Fibroblast of lung (primary cell): ENCODE data around the gene TMEM252. TPM values are rescaled to one million over a fixed set of nuclear protein-coding genes. Genes with fewer than 3 reads are reported as not detected.

Experiments
- DNase-seq, 2 donors: peaks; one replicate each; pipeline versions ENCODE4 v3.0.0 to v3.0.0-alpha.2; 2010; ENCODE audit warnings: low read depth in 2 of 2
- H2AFZ ChIP-seq: 2 replicates; pipeline ENCODE4 v1.5.1; 2012; ENCODE audit warnings: low read length, control low read depth, inconsistent platforms
- H3K27ac ChIP-seq: 2 replicates; pipeline ENCODE4 v1.5.1; 2011; ENCODE audit warnings: low read length, control low read depth; ENCODE audit not compliant: insufficient read depth
- H3K27me3 ChIP-seq: 2 replicates; pipeline ENCODE4 v1.5.1; 2011; ENCODE audit warnings: mild to moderate bottlenecking, low read length; ENCODE audit not compliant: control insufficient read depth, insufficient read depth
- H3K36me3 ChIP-seq: 2 replicates; pipeline ENCODE4 v1.5.1; 2011; ENCODE audit warnings: low read length; ENCODE audit not compliant: control insufficient read depth, insufficient read depth
- H3K4me1 ChIP-seq: 2 replicates; pipeline ENCODE4 v1.5.1; 2011; ENCODE audit warnings: low read length; ENCODE audit not compliant: control insufficient read depth, insufficient read depth; ENCODE audit errors: extremely low read depth
- H3K4me2 ChIP-seq: 2 replicates; pipeline ENCODE4 v1.5.1; 2011; ENCODE audit warnings: low read length, control low read depth; ENCODE audit not compliant: insufficient read depth; ENCODE audit errors: extremely low read depth
- H3K4me3 ChIP-seq, 4 experiments: fragments of 200-600 bp in 1 of 4; sonication (generic) in 1 of 4; replicated peaks in 1 of 4; 2 replicates each; pipeline ENCODE4 v1.5.1; 2011 to 2016; ENCODE audit warnings: low read length in 4 of 4, low read depth in 3 of 4, mild to moderate bottlenecking in 3 of 4, control low read depth in 2 of 4, inconsistent platforms in 1 of 4, mixed read lengths in 1 of 4; ENCODE audit not compliant: insufficient read depth in 1 of 4; ENCODE audit errors: control extremely low read depth in 1 of 4
- H3K79me2 ChIP-seq: 2 replicates; pipeline ENCODE4 v1.5.1; 2012; ENCODE audit warnings: mild to moderate bottlenecking, low read length, inconsistent platforms; ENCODE audit not compliant: control insufficient read depth, insufficient read depth
- H3K9ac ChIP-seq: 2 replicates; pipeline ENCODE4 v1.5.1; 2011; ENCODE audit warnings: mild to moderate bottlenecking, low read length, control low read depth; ENCODE audit not compliant: insufficient read depth
- H3K9me3 ChIP-seq: 2 replicates; pipeline ENCODE4 v1.5.1; 2012; ENCODE audit warnings: low read depth, low read length; ENCODE audit not compliant: control insufficient read depth, insufficient read depth
- H4K20me1 ChIP-seq: 2 replicates; pipeline ENCODE4 v1.5.1; 2011; ENCODE audit warnings: low read length; ENCODE audit not compliant: control insufficient read depth, insufficient read depth; ENCODE audit errors: extremely low read depth
- EZH2 ChIP-seq: IDR thresholded peaks from 2 replicates; pipeline ENCODE4 v1.5.1; 2012; ENCODE audit warnings: low read length, control low read depth, mild to moderate bottlenecking; ENCODE audit errors: missing control alignments
- polyA plus RNA-seq, 2 donors: library from polyadenylated mRNA; depleted of rRNA in 1 of 2; stranded (reverse) in 1 of 2; unstranded in 1 of 2; fragments of >200 nt; gene quantifications; 2 replicates each; pipeline ENCODE4 v1.2.1, GENCODE V29; 2011 to 2012; ENCODE audit warnings: missing spikeins in 1 of 2
- total RNA-seq: library from RNA; depleted of rRNA; stranded (reverse); fragments of >200 nt; gene quantifications from 2 replicates; pipeline ENCODE4 v1.2.1, GENCODE V29; 2014
- TF ChIP-seq, protein P1 (sequence below), 2 donors: IDR thresholded peaks in 1 of 2; conservative IDR thresholded peaks in 1 of 2; 1 replicate in 1 of 2; 2 replicates in 1 of 2; pipeline ENCODE4 v1.5.1; 2011 to 2012; ENCODE audit warnings: low read length in 2 of 2, control low read depth in 1 of 2, inconsistent platforms in 1 of 2, low read depth in 1 of 2, mild to moderate bottlenecking in 1 of 2

Gene TMEM252
- total and polyA plus RNA-seq, 2 donors (not counting 1 experiment from before 2014, with no cell fraction given): not detected

- no peaks in the 10 kb centered on the region for H3K4me1 ChIP-seq
- H4K20me1 ChIP-seq: no peaks in the 10 kb centered on the region
- H3K4me3 ChIP-seq: no peak overlapping the region
- no peak overlapping the region for H3K4me2 ChIP-seq
- no peak overlapping the region for H3K9ac ChIP-seq
- no peaks in the 10 kb centered on the region for H3K79me2 ChIP-seq
- no peaks in the 10 kb centered on the region for H3K27me3 ChIP-seq
- DNase-seq: no peak
- no peak overlapping the region for H2AFZ ChIP-seq
- TF ChIP-seq EZH2: no peak
- TF ChIP-seq, protein P1, sequence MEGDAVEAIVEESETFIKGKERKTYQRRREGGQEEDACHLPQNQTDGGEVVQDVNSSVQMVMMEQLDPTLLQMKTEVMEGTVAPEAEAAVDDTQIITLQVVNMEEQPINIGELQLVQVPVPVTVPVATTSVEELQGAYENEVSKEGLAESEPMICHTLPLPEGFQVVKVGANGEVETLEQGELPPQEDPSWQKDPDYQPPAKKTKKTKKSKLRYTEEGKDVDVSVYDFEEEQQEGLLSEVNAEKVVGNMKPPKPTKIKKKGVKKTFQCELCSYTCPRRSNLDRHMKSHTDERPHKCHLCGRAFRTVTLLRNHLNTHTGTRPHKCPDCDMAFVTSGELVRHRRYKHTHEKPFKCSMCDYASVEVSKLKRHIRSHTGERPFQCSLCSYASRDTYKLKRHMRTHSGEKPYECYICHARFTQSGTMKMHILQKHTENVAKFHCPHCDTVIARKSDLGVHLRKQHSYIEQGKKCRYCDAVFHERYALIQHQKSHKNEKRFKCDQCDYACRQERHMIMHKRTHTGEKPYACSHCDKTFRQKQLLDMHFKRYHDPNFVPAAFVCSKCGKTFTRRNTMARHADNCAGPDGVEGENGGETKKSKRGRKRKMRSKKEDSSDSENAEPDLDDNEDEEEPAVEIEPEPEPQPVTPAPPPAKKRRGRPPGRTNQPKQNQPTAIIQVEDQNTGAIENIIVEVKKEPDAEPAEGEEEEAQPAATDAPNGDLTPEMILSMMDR (conservative IDR thresholded peaks at IDR 0.05 in 1 of 2, IDR thresholded peaks at IDR 0.05 in 1 of 2; ENCODE audit: low read depth in 1 of 2, low read length in 2 of 2): no peak
- H3K9me3 ChIP-seq: no peaks in the 10 kb centered on the region
- H3K36me3 ChIP-seq: no peaks in the 10 kb centered on the region
- no peak overlapping the region for H3K27ac ChIP-seq
Measured at GRCh38 chr9:68545033-68545705, 4.5 kb upstream of the TMEM252 start.

GRCh38 chr9:68541568-68541967 is 885 bp upstream of the TMEM252 start:
- no peak overlapping the region for H3K4me2 ChIP-seq
- H3K4me3 ChIP-seq: no peak overlapping the region
- no peaks in the 10 kb centered on the region for H3K36me3 ChIP-seq
- H4K20me1 ChIP-seq: no peaks in the 10 kb centered on the region
- H2AFZ ChIP-seq: no peak overlapping the region
- no peaks in the 10 kb centered on the region for H3K4me1 ChIP-seq
- H3K9me3 ChIP-seq: no peaks in the 10 kb centered on the region
- no peaks in the 10 kb centered on the region for H3K79me2 ChIP-seq
- TF ChIP-seq EZH2: no peak
- TF ChIP-seq, protein P1 (conservative IDR thresholded peaks at IDR 0.05 in 1 of 2, IDR thresholded peaks at IDR 0.05 in 1 of 2; ENCODE audit: low read depth in 1 of 2, low read length in 2 of 2): no peak
- no peak for DNase-seq
- no peaks in the 10 kb centered on the region for H3K27me3 ChIP-seq
- no peak overlapping the region for H3K27ac ChIP-seq
- no peak overlapping the region for H3K9ac ChIP-seq

GRCh38 chr9:68538200-68538599 is 2.5 kb downstream of the TMEM252 start:
- no peak overlapping the region for H2AFZ ChIP-seq
- no peaks in the 10 kb centered on the region for H3K4me1 ChIP-seq
- H3K27me3 ChIP-seq: no peaks in the 10 kb centered on the region
- no peak overlapping the region for H3K9ac ChIP-seq
- no peaks in the 10 kb centered on the region for H3K79me2 ChIP-seq
- TF ChIP-seq, protein P1 (conservative IDR thresholded peaks at IDR 0.05 in 1 of 2, IDR thresholded peaks at IDR 0.05 in 1 of 2; ENCODE audit: low read depth in 1 of 2, low read length in 2 of 2): no peak
- TF ChIP-seq EZH2: no peak
- H3K4me3 ChIP-seq: no peak overlapping the region
- H4K20me1 ChIP-seq: no peaks in the 10 kb centered on the region
- DNase-seq: peak in 1 of 2 donors; percentile 69
- no peaks in the 10 kb centered on the region for H3K9me3 ChIP-seq
- no peak overlapping the region for H3K27ac ChIP-seq
- no peaks in the 10 kb centered on the region for H3K36me3 ChIP-seq
- no peak overlapping the region for H3K4me2 ChIP-seq
